Natural killer cell treated with Interleukin-12 subunit alpha and Interleukin-12 subunit beta and Interleukin-15 and Interleukin-18, amount 100 ng/mL, for 72 hours (primary cell): ENCODE measurements around the gene CCDC8. TPM values are rescaled to one million over a fixed set of nuclear protein-coding genes. Genes with fewer than 3 reads are reported as not detected.
"Not testable (repeated sequence)": the region's sequence is repeated elsewhere in the genome, so short reads cannot be mapped to it uniquely, and the experiment has no call there.

ENCODE experiments used
- ATAC-seq, 2 donors: fragments of 150-1000 bp; cut with Tn5 transposase in 1 of 2; sonication (Bioruptor Pico), chemical (Tn5 transposase) in 1 of 2; 2 replicates each; pipeline ENCODE4 v1.10.0; 2021
- DNase-seq: peaks from one replicate; pipeline ENCODE4 v3.0.0; 2022; ENCODE audit warnings: low spot score
- H3K27ac Mint-ChIP-seq, 2 donors: 1 replicate in 1 of 2; 2 replicates in 1 of 2; pipeline ENCODE4 v1.8.0; 2022; ENCODE audit warnings: mixed read lengths in 2 of 2, mild to moderate bottlenecking in 1 of 2, moderate library complexity in 1 of 2
- H3K27me3 Mint-ChIP-seq, 2 donors: 1 replicate in 1 of 2; 2 replicates in 1 of 2; pipeline ENCODE4 v1.8.0; 2022; ENCODE audit warnings: mixed read lengths in 2 of 2
- H3K36me3 Mint-ChIP-seq: one replicate; pipeline ENCODE4 v1.8.0; 2022; ENCODE audit warnings: mixed read lengths
- H3K4me1 Mint-ChIP-seq, 2 donors: 1 replicate in 1 of 2; 2 replicates in 1 of 2; pipeline ENCODE4 v1.8.0; 2022; ENCODE audit warnings: low read depth in 2 of 2, mixed read lengths in 2 of 2, mild to moderate bottlenecking in 1 of 2
- H3K4me3 Mint-ChIP-seq: one replicate; pipeline ENCODE4 v1.8.0; 2022; ENCODE audit warnings: mixed read lengths
- H3K9me3 Mint-ChIP-seq: 2 replicates; pipeline ENCODE4 v1.8.0; 2022; ENCODE audit warnings: mixed read lengths
- total RNA-seq, 2 donors: library from RNA; stranded (reverse); gene quantifications; one replicate each; pipeline ENCODE4 v1.2.3, GENCODE V29; 2022

Gene CCDC8
- total RNA-seq, 2 donors from 2014 or later: not detected

DNA sequence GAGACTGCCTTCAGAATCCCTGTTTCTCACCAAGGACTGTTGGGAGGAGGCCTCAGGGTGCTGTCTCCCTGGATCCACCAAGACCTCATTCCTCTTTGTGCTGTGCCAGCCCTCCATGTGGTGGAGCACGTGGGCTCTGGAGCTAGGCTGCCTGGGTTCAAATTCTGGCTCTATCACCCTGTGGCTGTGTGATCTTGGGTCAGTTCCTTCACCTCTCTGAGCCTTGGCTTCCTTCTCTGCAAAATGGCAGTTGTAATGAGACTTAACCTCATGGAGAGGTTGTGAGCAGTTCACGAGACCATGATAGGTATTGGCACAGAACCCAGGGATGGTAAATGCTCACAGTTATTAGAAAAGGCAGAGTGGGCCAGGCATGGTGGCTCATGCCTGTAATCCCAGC is 9.0 kb upstream of the CCDC8 start:
- Mint-ChIP-seq H3K4me3 (no peak overlapping the region), H3K9me3 (no peaks in the 10 kb centered on the region), H3K36me3 (no peaks in the 10 kb centered on the region), H3K27ac (no peak overlapping the region), H3K27me3 (peaks cover 26 to 35% of the 10 kb centered on the region in 2 donors), H3K4me1 (peaks cover 8 to 13% of the 10 kb centered on the region in 2 donors)
- ATAC-seq (no peak), DNase-seq (no peak)

DNA sequence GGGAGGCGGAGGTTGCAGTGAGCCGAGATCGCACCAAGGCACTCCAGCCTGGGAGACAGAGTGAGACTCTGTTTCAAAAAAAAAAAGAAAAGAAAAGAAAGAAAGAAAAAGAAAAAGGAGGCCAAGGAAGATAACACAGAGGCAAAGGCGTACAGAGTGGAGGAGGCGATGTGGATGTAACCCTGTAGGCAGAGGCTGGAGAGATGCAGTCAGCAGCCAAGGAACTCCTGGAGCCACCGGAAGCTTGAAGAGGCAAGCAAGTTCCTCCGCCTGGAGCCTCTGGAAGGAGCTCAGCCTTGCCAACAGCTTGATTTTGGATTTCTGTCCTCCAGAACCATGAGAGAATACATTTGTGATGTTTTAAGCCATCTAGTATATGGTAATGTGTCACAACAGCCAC is 6.7 kb upstream of the CCDC8 start:
- no peaks in the 10 kb centered on the region for H3K36me3 Mint-ChIP-seq
- H3K27me3 Mint-ChIP-seq: peaks cover 24 to 37% of the 10 kb centered on the region in 2 donors
- no peaks in the 10 kb centered on the region for H3K9me3 Mint-ChIP-seq
- H3K4me1 Mint-ChIP-seq: no peaks in the 10 kb centered on the region
- no peak for DNase-seq
- no peak for ATAC-seq
- H3K4me3 Mint-ChIP-seq: no peak overlapping the region
- H3K27ac Mint-ChIP-seq: no peak overlapping the region

DNA sequence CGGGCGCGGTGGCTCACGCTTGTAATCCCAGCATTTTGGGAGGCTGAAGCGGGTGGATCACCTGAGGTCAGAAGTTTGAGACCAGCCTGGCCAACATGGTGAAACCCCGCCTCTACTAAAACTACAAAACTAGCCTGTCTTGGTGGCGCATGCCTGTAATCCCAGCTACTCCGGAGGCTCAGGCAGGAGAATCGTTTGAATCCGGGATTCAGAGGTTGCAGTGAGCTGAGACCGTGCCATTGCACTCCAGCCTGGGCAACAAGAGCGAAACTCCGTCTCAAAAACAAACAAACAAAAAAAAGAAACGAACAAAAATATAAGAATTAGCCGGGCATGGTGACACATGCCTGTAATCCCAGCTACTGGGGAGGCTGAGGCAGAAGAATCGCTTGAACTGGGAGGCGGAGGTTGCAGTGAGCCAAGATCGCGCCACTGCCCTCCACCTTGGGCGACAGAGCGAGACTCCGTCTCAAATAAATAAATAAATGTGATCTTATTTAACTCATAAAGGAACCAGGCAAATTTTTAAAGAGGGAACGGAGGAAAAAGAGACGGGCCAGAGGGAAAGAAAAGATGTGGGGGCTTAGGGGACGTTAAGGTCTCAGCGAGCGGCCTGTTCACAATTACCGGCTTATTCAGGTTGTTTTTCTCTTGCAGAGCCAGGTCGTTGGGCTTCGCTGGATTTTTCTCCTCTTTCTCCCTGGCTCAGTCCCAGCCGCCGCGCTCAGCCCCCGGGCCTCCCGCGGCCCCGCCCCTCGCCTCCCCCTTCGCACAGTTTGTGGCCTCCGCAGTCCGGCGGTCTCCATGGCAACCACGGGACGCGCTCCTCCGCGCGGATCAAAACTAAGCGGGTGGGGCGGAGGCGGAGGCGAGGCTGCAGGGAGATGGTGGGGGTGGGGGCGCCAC is 2.7 kb upstream of the CCDC8 start:
- DNase-seq, ATAC-seq: not testable (repeated sequence)

DNA sequence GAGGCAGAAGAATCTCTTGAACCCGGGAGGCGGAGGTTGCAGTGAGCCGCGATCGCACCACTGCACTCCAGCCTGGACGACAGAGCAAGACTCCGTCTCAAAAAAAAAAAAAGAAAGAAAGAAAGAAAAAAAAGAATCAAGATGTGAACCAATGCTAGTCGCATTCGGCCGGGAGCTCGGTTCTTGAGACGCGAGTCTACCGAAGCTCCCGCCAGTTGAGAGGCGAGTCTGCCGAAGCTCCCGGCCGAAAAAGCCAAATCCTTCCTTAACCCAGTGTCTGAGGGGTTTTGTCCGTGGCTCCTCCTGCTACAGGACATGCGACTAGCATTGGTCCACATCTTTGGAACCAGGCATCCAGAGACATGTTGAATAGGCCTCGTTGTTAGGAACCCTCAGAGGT is 1.5 kb upstream of the CCDC8 start:
- not testable (repeated sequence) for ATAC-seq, H3K4me1 Mint-ChIP-seq, H3K4me3 Mint-ChIP-seq, H3K9me3 Mint-ChIP-seq, DNase-seq, H3K36me3 Mint-ChIP-seq, H3K27ac Mint-ChIP-seq
- H3K27me3 Mint-ChIP-seq: peaks cover 29 to 47% of the 10 kb centered on the region in 2 donors

More for the DNA sequence above, 2.7 kb upstream of the CCDC8 start:
- not testable (repeated sequence) for H3K36me3 Mint-ChIP-seq, H3K4me1 Mint-ChIP-seq, H3K9me3 Mint-ChIP-seq, H3K27ac Mint-ChIP-seq
- peak overlapping the region; percentile 20 for H3K4me3 Mint-ChIP-seq
- H3K27me3 Mint-ChIP-seq: peaks cover 25 to 40% of the 10 kb centered on the region in 2 donors

DNA sequence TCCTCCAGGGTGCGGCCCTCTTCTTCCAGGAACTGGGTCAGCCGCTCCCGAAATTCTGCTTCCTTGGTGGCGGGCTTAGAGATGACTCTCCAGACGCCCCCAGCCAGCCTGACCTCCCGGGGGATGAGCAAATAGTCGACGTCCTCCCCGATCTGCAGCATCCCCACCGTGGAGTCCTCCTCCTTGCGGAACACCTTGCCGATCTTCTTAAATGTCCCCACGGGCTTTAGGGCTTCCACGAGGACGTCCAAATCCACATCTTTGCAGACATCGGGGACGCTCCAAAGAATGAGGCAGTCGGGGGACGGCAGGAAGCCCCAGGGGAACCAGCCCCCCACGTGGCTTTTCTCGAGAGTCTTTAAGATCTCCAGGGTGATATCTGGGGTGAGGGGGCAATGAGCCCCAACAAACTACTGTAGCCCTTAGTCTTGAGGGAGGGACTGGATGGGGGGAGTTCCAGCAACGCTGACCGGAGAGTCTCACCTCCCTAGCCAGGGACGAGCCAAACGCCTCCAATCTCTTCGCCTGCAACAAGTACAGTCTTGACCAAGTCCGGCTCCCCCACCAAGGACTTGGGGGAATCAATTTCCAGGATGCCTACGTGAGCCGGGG is 608 bp downstream of the CCDC8 start:
- Mint-ChIP-seq H3K9me3 (no peaks in the 10 kb centered on the region), H3K4me3 (no peak overlapping the region), H3K36me3 (no peaks in the 10 kb centered on the region), H3K4me1 (peaks cover 0 to 6% of the 10 kb centered on the region in 2 donors), H3K27me3 (peaks cover 36 to 50% of the 10 kb centered on the region in 2 donors), H3K27ac (no peak overlapping the region)
- DNase-seq: no peak
- no peak for ATAC-seq

DNA sequence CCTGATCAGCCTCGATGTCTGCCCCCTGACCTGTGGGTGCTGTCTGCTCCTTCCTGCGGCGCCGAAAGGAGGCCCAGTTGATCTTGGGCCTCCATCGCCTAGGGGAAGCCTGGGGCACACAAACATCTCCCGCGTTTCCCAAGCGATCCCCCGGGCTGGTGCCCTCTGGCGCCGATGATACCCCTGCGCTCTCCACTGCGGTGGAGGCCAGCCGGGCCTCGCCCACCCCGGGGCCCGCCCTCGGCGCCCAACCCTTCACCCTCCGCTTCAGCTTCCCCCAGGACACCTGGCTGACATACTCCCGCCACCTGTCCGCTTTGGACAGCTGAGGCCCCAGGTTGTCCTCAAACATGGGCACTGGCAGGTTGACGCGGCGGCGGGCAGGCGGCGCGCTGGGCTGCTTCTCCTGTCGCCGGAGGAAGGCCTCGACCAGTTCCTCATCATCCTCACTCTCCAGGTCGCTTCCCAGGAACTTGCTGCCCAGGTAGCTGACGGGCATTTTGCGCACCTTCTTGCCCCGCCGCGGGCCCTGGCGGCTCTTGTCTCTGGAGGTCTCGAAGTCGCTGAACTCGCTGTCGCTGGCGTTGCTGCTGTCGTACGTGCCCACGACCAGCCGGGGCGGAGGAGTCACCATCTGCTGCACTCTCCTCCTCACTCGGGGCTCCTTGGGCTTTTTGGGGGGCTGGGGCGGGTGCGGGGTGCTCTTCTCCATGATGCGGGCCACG is 1.3 kb downstream of the CCDC8 start:
- ATAC-seq (no peak), DNase-seq (no peak)
- Mint-ChIP-seq H3K9me3 (no peaks in the 10 kb centered on the region), H3K27ac (no peak overlapping the region), H3K4me1 (peaks cover 0 to 6% of the 10 kb centered on the region in 2 donors), H3K36me3 (no peaks in the 10 kb centered on the region), H3K27me3 (peaks cover 40 to 55% of the 10 kb centered on the region in 2 donors), H3K4me3 (no peak overlapping the region)

DNA sequence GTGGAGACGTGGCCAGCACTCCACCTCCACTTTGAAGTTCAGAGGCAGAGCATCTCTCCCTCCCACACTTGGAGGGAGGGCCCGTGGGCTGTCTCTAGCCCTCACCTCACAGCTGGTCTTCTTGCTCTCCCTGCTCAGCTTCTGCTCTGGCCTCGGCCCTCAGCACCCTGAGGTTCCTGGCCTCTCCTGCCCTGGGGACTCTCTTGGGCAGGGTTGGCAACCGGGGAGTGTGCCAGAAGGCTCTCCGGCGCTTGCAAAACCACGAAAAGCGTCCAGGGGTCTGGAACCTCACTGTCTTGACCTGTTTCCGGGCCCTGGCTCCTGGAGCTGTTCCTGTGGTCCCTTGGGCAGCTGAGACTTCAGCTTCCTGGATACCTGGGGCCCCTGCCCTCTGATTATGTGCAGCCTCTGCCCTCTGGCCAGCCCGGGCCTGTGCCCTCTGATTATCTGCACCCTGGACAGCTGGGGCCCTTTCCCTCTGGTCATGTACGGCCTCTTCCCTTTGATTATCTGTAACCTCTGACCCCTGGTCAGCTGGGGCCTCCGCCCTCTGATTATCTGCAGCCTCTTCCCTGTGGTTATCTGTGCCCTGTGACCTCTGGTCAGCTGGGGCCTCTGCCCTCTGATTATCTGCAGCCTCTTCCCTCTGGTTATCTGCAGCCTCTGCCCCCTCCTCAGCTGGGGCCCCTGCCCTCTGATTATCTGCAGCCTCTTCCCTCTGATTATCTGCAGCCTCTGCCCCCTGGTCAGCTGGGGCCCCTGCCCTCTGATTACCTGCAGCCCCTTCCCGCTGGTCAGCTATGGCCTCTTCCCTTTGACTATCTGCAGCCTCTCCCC is 2.1 kb downstream of the CCDC8 start:
- ATAC-seq (no peak), DNase-seq (no peak)
- no peaks in the 10 kb centered on the region for H3K9me3 Mint-ChIP-seq
- H3K27ac Mint-ChIP-seq: no peak overlapping the region
- peaks cover 41 to 48% of the 10 kb centered on the region in 2 donors for H3K27me3 Mint-ChIP-seq
- H3K36me3 Mint-ChIP-seq: no peaks in the 10 kb centered on the region
- H3K4me3 Mint-ChIP-seq: no peak overlapping the region
- peaks cover 0 to 6% of the 10 kb centered on the region in 2 donors for H3K4me1 Mint-ChIP-seq

DNA sequence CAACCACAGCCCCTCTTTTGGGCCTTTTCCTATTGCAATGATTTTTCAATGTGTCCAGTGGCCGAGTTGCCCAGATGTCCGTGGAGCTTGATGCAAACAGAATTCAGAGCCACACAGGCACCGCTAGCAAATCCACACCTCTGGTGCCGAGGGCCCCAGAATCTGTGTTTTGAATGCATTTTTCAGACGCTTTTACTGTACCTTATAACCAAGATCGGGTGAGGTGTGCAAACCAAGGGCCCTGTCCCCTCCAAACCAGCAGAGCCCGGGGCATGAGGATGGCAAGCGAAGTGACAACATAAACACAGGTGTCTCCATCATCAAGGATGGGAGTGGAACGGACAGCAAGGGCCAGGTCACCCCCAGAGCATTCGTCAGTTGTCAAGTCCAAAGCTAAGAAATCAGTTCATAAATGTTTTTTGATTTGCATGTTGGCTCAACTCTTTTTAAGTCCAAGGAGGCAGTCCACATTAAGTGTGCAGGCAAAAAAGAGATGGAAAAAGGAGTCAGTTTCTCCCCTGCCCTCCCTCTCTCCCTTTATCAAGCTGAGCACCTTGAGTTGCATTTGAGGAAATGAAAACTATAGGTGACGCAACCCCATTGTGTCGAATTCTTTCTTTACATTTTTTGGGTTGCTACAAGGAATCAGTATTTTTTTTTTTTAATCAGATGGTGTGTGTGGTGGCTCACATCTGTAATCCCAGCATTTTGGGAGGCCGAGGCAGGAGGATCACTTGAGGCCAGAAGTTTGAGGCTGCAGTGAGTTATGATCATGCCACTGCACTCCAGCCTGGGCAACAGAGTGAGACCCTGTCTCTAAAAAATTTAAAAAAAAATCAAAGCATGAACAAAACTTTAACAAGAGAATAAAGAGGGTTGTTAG is 2.9 kb downstream of the CCDC8 start:
- Mint-ChIP-seq H3K4me3 (no peak overlapping the region), H3K27me3 (peaks cover 36 to 40% of the 10 kb centered on the region in 2 donors), H3K4me1 (peaks cover 0 to 6% of the 10 kb centered on the region in 2 donors), H3K9me3 (no peaks in the 10 kb centered on the region), H3K36me3 (no peaks in the 10 kb centered on the region), H3K27ac (no peak overlapping the region)
- DNase-seq (no peak), ATAC-seq (no peak)

DNA sequence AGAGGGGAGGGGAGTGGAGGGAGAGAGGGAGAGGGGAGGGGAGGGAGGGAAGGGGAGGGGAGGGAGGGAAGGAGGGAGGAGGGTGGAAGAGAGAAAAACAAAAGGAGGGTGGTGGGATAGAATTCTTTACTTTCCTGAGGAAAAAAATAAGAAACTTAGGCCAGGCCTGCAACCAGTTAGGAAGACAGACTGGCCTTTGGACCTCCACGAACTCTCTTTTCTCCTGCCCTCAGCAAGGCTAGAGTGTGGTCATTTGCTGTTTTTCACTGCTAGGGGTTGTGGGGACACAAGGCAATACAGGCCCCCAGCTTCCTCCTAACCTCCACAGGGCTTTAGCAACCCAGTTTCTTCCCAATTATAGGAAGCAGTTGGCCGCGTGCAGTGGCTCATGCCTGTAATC is 4.2 kb downstream of the CCDC8 start:
- Mint-ChIP-seq H3K27ac (no peak overlapping the region), H3K4me3 (no peak overlapping the region), H3K4me1 (peaks cover 4 to 11% of the 10 kb centered on the region in 2 donors), H3K36me3 (no peaks in the 10 kb centered on the region), H3K9me3 (no peaks in the 10 kb centered on the region), H3K27me3 (peaks cover 39 to 41% of the 10 kb centered on the region in 2 donors)
- DNase-seq: no peak
- no peak for ATAC-seq

DNA sequence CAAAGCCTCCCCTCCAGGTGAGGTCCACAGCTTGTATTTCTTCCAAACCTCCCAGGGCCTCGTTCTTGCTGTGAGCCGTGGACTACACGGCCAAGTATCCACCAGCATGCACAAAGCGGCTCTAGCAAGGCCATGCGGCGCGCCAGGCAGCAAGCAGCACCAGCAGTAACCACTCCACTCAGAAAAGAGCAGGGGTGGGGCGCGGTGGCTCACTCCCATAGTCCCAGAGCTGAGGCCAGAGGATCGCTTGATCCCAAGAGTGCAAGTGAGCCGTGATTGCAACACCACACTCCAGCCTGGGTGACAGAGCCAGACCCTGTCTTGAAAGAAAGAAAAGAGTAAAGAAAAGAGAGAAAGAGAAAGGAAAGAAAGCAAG is 4.7 kb downstream of the CCDC8 start:
- Mint-ChIP-seq H3K4me3 (no peak overlapping the region), H3K36me3 (no peaks in the 10 kb centered on the region), H3K27ac (no peak overlapping the region), H3K27me3 (peaks cover 43 to 46% of the 10 kb centered on the region in 2 donors), H3K9me3 (no peaks in the 10 kb centered on the region), H3K4me1 (peaks cover 8 to 16% of the 10 kb centered on the region in 2 donors)
- no peak for ATAC-seq
- no peak for DNase-seq

DNA sequence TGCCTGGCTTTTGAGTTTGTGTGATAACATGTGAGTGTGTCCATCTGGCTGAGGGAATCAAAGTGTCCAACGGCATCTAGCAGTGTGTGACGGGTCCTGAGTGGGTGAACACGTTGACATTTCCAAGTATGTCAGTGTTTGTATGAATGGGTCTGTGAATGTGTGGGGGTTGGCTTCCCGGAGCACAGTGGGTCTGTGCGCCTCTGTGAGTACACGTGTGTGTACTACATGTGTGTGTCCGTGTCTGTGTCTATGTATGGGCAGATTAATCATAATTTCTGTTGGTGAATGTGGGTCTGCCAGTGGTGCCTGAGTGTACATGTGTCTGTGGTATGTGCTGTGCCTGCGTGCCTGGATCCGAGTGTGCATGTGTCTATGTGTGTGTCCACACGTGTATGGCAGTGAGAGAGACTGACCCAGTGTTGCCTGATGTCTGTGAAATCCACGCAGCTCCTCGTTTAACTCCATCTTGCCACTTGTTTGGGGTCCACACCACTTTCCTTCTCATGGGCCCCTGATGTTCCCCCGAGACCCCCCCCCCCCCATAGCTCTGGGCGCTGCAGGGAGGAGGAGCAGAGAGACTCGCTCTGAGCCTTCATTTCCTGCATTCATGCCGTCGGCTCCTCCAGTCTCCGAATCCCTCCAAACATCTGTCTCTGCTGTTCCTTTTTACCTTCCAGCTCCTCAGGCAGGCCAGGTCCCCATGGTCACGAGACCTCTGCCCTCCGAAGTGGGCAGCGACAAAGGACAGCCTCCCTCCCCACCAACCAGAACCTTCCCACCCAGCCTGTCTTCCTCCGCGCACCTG is 5.3 kb downstream of the CCDC8 start:
- Mint-ChIP-seq H3K4me3 (no peak overlapping the region), H3K9me3 (no peaks in the 10 kb centered on the region), H3K27ac (no peak overlapping the region), H3K27me3 (peaks cover 46 to 50% of the 10 kb centered on the region in 2 donors), H3K4me1 (peaks cover 8 to 18% of the 10 kb centered on the region in 2 donors), H3K36me3 (no peaks in the 10 kb centered on the region)
- DNase-seq (no peak), ATAC-seq (peak in 1 of 2 donors; percentile 5)

DNA sequence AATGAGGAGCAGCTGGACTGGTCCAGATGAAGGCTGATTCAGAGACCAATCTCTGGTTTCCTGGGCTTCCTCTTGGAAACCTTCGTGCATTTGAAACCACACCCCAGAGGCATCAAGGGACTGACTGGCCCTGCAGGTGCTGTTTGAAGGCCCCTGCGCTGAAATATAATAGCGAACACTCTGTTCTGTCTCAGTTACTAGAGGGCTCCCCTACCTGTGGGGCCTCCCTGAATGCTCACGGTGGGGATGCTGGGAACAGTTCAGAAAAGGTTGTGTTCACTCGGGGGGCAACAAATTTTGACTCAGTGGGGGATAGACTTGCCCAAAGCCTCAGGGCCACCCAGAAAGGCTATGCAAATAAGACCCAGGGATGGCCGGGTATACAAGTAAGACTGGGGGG is 6.4 kb downstream of the CCDC8 start:
- H3K27ac Mint-ChIP-seq: no peak overlapping the region
- DNase-seq: no peak
- H3K27me3 Mint-ChIP-seq: peaks cover 46 to 54% of the 10 kb centered on the region in 2 donors
- ATAC-seq: no peak
- peaks cover 8 to 23% of the 10 kb centered on the region in 2 donors for H3K4me1 Mint-ChIP-seq
- no peaks in the 10 kb centered on the region for H3K36me3 Mint-ChIP-seq
- no peak overlapping the region for H3K4me3 Mint-ChIP-seq
- H3K9me3 Mint-ChIP-seq: no peaks in the 10 kb centered on the region
